ENCODE results near the gene CBX1. TPM values are rescaled to one million over a fixed set of nuclear protein-coding genes. Genes with fewer than 3 reads are reported as not detected.
"Not testable (repeated sequence)": the region's sequence is repeated elsewhere in the genome, so short reads cannot be mapped to it uniquely, and the experiment has no call there.

CBX1 gene
- total RNA-seq, 1 donor from 2014 or later: 22.1 TPM

DNA sequence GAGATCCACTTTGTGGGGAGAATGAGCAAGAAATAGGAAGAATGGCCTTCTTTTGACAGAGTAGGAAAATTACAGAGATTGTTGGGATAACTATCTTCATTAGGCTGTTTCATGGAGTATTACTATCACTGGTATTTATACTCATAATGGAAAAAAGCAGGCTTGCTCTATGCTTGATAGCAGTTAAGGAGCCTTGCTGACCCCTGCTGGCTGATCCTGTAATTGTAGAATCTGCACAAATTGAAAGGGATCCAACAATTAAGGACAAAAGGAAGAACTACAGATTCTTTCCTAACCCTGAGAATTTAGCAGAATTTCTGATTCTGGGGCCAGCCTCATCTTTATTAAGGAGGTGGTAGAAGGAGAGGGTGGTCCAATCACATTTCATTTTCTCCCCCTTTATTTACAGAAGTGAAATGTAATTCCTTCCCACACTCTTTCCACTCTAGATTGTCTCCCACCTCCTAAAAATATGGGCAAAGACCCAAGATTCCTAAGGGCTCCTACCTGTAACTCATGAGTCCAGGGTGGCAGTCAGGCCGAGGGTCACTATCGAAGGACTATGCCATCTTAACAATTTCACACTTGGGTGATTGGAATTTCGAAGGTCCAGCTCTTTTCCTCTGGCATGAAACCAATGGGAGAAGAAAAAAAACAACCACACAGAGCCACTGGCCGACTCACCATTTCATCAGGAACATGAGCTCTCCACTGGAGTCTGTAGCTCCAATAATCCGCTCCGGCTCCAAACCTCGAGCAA lies 26.8 kb downstream of the CBX1 start:
- H3K36me3 ChIP-seq (ENCODE audit: control insufficient read depth, insufficient read depth, low read length): peaks cover 10% of the 10 kb centered on the region
- H3K4me3 ChIP-seq (ENCODE audit: low read depth, low read length): no peak overlapping the region
- DNase-seq (ENCODE audit: low read depth) (peak; percentile 68), FAIRE-seq (no peak)
- no peaks in the 10 kb centered on the region for H3K27me3 ChIP-seq (ENCODE audit: control insufficient read depth, insufficient read depth, low read length)
- TF ChIP-seq, protein P1, sequence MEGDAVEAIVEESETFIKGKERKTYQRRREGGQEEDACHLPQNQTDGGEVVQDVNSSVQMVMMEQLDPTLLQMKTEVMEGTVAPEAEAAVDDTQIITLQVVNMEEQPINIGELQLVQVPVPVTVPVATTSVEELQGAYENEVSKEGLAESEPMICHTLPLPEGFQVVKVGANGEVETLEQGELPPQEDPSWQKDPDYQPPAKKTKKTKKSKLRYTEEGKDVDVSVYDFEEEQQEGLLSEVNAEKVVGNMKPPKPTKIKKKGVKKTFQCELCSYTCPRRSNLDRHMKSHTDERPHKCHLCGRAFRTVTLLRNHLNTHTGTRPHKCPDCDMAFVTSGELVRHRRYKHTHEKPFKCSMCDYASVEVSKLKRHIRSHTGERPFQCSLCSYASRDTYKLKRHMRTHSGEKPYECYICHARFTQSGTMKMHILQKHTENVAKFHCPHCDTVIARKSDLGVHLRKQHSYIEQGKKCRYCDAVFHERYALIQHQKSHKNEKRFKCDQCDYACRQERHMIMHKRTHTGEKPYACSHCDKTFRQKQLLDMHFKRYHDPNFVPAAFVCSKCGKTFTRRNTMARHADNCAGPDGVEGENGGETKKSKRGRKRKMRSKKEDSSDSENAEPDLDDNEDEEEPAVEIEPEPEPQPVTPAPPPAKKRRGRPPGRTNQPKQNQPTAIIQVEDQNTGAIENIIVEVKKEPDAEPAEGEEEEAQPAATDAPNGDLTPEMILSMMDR (IDR thresholded peaks at IDR 0.05; ENCODE audit: insufficient read depth, low read length, severe bottlenecking): peak; percentile 70

DNA sequence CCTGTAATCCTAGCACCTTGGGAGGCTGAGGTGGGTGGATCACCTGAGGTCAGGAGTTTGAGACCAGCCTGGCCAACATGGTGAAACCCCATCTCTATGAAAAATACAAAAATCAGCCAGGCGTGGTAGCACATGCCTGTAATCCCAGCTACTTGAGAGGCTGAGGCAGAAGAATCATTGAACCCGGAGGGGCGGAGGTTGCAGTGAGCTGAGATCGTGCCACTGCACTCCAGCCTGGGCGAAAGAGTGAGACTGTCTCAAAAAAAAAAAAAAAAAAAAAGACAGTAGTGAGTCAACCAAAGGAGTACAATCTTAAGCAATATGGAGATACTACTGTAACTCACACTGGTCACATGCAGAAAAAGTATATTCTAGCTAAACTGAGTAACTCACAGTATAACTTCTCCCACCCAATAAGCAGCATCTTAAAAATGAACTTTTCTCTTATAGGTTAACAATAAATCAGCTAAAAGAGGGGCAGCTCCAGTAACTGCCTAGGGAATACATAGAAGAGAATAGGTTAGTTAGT lies 27.6 kb downstream of the CBX1 start:
- H3K27me3 ChIP-seq (ENCODE audit: control insufficient read depth, insufficient read depth, low read length); FAIRE-seq; H3K4me3 ChIP-seq (ENCODE audit: low read depth, low read length); H3K36me3 ChIP-seq (ENCODE audit: control insufficient read depth, insufficient read depth, low read length): not testable (repeated sequence)
- peak; percentile 42 for DNase-seq (ENCODE audit: low read depth)

- not testable (repeated sequence) for DNase-seq (ENCODE audit: low read depth); FAIRE-seq; H3K4me3 ChIP-seq (ENCODE audit: low read depth, low read length); H3K27me3 ChIP-seq (ENCODE audit: control insufficient read depth, insufficient read depth, low read length); H3K36me3 ChIP-seq (ENCODE audit: control insufficient read depth, insufficient read depth, low read length)
These were observed 28.5 kb downstream of the CBX1 start for GRCh38 chr17:48072811-48073210.

DNA sequence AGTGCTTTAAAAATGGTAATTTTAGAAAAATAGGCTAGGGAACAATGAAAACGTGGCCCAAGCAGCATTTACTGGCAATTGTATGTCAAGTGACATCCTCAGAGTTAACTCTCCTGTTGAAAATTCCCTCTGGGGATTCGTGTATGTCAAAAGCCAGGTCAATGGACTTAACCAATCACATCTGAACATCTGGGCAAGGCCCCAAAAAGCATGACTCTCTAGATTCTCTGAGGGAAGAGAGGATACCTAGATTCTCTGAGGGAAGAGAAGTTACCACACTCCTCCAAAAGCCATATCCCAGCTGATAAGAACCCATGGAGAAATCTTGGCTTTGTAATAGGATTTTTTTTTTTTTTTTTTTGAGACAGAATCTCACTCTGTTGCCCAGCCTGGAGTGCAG lies 29.6 kb downstream of the CBX1 start:
- no peak overlapping the region for H3K4me3 ChIP-seq (ENCODE audit: low read depth, low read length)
- peaks cover 9% of the 10 kb centered on the region for H3K36me3 ChIP-seq (ENCODE audit: control insufficient read depth, insufficient read depth, low read length)
- FAIRE-seq (no peak), DNase-seq (ENCODE audit: low read depth) (no peak)
- TF ChIP-seq, protein P1 (IDR thresholded peaks at IDR 0.05; ENCODE audit: insufficient read depth, low read length, severe bottlenecking): no peak
- H3K27me3 ChIP-seq (ENCODE audit: control insufficient read depth, insufficient read depth, low read length): no peaks in the 10 kb centered on the region

DNA sequence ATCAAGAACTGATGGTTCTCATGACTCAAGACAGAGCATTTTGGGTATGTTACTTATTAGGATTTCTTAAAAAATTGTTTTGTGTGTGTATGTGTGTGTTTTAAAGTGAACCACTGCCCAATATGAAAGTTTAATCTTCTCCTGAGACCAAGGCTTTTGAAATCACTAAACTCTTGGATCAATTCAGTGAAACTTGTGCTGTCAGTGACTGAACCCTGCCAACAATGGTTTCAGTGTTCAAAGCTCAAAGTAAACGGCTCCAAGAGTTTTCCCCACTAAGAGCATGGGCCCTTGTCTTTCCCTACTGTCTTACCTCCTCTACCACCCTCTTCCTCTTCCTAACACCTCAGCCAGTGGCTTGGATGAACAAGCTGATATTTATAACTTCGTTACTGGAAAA lies 31.1 kb downstream of the CBX1 start:
- no peak for DNase-seq (ENCODE audit: low read depth)
- H3K4me3 ChIP-seq (ENCODE audit: low read depth, low read length): no peak overlapping the region
- TF ChIP-seq, protein P1 (IDR thresholded peaks at IDR 0.05; ENCODE audit: insufficient read depth, low read length, severe bottlenecking): no peak
- peaks cover 8% of the 10 kb centered on the region for H3K36me3 ChIP-seq (ENCODE audit: control insufficient read depth, insufficient read depth, low read length)
- no peaks in the 10 kb centered on the region for H3K27me3 ChIP-seq (ENCODE audit: control insufficient read depth, insufficient read depth, low read length)
- no peak for FAIRE-seq

GRCh38 chr17:48068491-48068961 lies 32.8 kb downstream of the CBX1 start:
- peaks cover 5% of the 10 kb centered on the region for H3K36me3 ChIP-seq (ENCODE audit: control insufficient read depth, insufficient read depth, low read length)
- H3K4me3 ChIP-seq (ENCODE audit: low read depth, low read length): no peak overlapping the region
- H3K27me3 ChIP-seq (ENCODE audit: control insufficient read depth, insufficient read depth, low read length): no peaks in the 10 kb centered on the region
- TF ChIP-seq, protein P1 (IDR thresholded peaks at IDR 0.05; ENCODE audit: insufficient read depth, low read length, severe bottlenecking): peak; percentile 49
- FAIRE-seq: no peak
- DNase-seq (ENCODE audit: low read depth): no peak

- not testable (repeated sequence) for H3K36me3 ChIP-seq (ENCODE audit: control insufficient read depth, insufficient read depth, low read length); FAIRE-seq; DNase-seq (ENCODE audit: low read depth); H3K4me3 ChIP-seq (ENCODE audit: low read depth, low read length); H3K27me3 ChIP-seq (ENCODE audit: control insufficient read depth, insufficient read depth, low read length)
These were observed 33.5 kb downstream of the CBX1 start for GRCh38 chr17:48067808-48068207.
